ENCODE results near the gene PRAF2. TPM values are rescaled to one million over a fixed set of nuclear protein-coding genes. Genes with fewer than 3 reads are reported as not detected.
A peak's percentile ranks its signal among the peaks of the same experiment; 100 is the strongest.

PRAF2 gene
- total and polyA plus RNA-seq, 2 of the 13 experiments (the other 11 are each of a cell fraction or from before 2014, with no cell fraction given) = 0.33 to 2.6 TPM

DNA sequence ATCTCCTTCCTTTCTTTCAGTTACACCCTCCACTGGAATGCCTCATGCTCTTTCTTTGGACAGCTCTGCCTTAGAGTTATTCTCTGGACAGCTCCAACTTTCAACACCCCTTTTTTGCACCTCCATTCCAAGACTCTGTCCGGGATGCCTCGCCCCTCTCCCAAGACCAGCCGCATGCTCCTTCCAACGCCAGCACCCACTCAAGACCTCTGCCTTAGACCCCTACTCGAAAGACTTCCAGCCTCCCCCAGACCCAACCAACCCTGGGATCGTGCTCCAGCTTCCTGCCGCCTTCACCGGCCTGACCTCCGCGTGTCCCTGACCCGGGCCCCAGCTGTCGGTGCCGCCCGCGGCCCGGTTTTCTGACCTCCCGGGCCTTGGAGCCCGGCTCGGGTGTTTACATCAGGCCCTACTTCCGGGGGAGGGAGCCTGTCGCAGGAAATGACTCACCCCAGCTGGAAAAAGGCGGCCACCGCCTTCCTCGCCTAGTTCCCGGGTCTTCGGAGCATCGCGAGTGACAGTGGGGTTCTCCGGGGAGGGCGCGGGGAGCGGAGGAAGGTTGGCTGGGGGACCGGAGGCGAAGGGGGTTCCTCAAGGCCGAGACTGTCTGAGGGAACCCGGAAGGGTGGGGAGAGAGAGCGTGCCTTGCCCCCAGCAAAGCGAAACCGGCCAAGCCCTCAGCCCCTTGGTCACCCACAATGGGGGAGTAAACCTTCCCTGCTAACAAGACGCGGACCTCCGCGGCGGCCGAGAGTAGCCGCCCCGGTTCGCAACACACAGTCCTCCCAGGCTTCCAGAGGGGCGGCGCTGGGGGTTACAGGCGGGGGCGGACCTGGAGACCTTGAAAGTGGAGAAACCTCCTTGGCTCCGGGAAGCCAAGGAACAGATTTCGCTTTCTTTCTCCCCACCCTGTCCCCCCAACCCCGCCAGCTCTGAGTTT is 6.0 kb upstream of the PRAF2 start, which contains the start of gene WDR45 (continued):
- TF ChIP-seq MEIS2 (CRISPR knock-in tag; IDR thresholded peaks at IDR 0.05) = peak; percentile 31; the same call in 1 of the 2 replicates
- no peak for TF ChIP-seq RAD51 (IDR thresholded peaks at IDR 0.05; ENCODE audit: borderline replicate concordance)
- no peak for TF ChIP-seq CEBPB (IDR thresholded peaks at IDR 0.05; ENCODE audit: borderline replicate concordance, low read depth, low read length)
- no peak for TF ChIP-seq SMAD9 (CRISPR knock-in tag; IDR thresholded peaks at IDR 0.05)
- TF ChIP-seq ZFP37 (CRISPR knock-in tag; IDR thresholded peaks at IDR 0.05; ENCODE audit: borderline replicate concordance) = no peak
- TF ChIP-seq, protein P1, sequence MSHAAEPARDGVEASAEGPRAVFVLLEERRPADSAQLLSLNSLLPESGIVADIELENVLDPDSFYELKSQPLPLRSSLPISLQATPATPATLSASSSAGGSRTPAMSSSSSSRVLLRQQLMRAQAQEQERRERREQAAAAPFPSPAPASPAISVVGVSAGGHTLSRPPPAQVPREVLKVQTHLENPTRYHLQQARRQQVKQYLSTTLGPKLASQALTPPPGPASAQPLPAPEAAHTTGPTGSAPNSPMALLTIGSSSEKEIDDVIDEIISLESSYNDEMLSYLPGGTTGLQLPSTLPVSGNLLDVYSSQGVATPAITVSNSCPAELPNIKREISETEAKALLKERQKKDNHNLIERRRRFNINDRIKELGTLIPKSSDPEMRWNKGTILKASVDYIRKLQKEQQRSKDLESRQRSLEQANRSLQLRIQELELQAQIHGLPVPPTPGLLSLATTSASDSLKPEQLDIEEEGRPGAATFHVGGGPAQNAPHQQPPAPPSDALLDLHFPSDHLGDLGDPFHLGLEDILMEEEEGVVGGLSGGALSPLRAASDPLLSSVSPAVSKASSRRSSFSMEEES (CRISPR knock-in tag; IDR thresholded peaks at IDR 0.05) = no peak; the same call in 1 of the 2 replicates
- no peak for TF ChIP-seq ZNF557 (CRISPR knock-in tag; IDR thresholded peaks at IDR 0.05)
- TF ChIP-seq, protein P2, sequence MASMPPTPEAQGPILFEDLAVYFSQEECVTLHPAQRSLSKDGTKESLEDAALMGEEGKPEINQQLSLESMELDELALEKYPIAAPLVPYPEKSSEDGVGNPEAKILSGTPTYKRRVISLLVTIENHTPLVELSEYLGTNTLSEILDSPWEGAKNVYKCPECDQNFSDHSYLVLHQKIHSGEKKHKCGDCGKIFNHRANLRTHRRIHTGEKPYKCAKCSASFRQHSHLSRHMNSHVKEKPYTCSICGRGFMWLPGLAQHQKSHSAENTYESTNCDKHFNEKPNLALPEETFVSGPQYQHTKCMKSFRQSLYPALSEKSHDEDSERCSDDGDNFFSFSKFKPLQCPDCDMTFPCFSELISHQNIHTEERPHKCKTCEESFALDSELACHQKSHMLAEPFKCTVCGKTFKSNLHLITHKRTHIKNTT (CRISPR knock-in tag; IDR thresholded peaks at IDR 0.05) = no peak
- TF ChIP-seq ZNF761 (CRISPR knock-in tag; conservative IDR thresholded peaks at IDR 0.05) = no peak
- TF ChIP-seq CHCHD3 (CRISPR knock-in tag; IDR thresholded peaks at IDR 0.05) = no peak
- TF ChIP-seq MATR3 (CRISPR knock-in tag; IDR thresholded peaks at IDR 0.05) = no peak
- TF ChIP-seq, protein P3, sequence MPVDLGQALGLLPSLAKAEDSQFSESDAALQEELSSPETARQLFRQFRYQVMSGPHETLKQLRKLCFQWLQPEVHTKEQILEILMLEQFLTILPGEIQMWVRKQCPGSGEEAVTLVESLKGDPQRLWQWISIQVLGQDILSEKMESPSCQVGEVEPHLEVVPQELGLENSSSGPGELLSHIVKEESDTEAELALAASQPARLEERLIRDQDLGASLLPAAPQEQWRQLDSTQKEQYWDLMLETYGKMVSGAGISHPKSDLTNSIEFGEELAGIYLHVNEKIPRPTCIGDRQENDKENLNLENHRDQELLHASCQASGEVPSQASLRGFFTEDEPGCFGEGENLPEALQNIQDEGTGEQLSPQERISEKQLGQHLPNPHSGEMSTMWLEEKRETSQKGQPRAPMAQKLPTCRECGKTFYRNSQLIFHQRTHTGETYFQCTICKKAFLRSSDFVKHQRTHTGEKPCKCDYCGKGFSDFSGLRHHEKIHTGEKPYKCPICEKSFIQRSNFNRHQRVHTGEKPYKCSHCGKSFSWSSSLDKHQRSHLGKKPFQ (CRISPR knock-in tag; IDR thresholded peaks at IDR 0.05; ENCODE audit: insufficient replicate concordance) = no peak
- TF ChIP-seq, protein P4, sequence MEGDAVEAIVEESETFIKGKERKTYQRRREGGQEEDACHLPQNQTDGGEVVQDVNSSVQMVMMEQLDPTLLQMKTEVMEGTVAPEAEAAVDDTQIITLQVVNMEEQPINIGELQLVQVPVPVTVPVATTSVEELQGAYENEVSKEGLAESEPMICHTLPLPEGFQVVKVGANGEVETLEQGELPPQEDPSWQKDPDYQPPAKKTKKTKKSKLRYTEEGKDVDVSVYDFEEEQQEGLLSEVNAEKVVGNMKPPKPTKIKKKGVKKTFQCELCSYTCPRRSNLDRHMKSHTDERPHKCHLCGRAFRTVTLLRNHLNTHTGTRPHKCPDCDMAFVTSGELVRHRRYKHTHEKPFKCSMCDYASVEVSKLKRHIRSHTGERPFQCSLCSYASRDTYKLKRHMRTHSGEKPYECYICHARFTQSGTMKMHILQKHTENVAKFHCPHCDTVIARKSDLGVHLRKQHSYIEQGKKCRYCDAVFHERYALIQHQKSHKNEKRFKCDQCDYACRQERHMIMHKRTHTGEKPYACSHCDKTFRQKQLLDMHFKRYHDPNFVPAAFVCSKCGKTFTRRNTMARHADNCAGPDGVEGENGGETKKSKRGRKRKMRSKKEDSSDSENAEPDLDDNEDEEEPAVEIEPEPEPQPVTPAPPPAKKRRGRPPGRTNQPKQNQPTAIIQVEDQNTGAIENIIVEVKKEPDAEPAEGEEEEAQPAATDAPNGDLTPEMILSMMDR (CRISPR knock-in tag; IDR thresholded peaks at IDR 0.05) = no peak
- TF ChIP-seq SNAPC2 (CRISPR knock-in tag; IDR thresholded peaks at IDR 0.05) = no peak
- TF ChIP-seq ZNF317 (CRISPR knock-in tag; IDR thresholded peaks at IDR 0.05) = 0 out of 2 replicates have a peak, but pooled peaks have one; percentile 26
- TF ChIP-seq RFX3 (CRISPR knock-in tag; IDR thresholded peaks at IDR 0.05) = no peak
- TF ChIP-seq ZNF354B (CRISPR knock-in tag; IDR thresholded peaks at IDR 0.05) = no peak
